DMS53 treated with DMSO at 0.1 percent for 48 hours (cell line): ENCODE data around the gene LYPD8.

Experiments
- DNase-seq: peaks from one replicate; lab custom pipeline; 2025; ENCODE audit not compliant: unreplicated experiment; lab: John Stamatoyannopoulos, UW

The LYPD8 gene

DNA sequence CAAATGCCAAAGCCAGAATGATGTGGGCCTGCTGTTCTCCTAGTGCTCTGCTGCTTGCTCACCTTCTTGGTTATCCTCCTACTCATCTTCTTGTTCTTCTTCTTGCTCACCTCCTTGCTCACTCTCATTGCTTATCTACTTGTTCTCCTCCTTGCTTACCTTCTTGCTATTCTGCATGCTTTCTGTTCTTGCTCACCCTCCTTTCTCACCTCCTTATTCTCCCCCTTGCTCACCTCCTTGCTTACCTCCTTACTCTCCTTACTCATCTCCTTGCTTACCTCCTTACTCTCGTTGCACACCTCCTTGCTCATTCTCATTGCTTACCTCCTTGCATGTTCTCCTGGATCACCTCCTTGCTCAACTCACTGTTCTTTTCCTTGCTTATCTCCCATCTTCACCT lies 52.8 kb downstream of the LYPD8 start, which contains the start of gene OR14I1:
Gene OR14I1 (minus strand): TSS at position 53 of the 400 bp plus-strand sequence.
- no peak for DNase-seq

DNA sequence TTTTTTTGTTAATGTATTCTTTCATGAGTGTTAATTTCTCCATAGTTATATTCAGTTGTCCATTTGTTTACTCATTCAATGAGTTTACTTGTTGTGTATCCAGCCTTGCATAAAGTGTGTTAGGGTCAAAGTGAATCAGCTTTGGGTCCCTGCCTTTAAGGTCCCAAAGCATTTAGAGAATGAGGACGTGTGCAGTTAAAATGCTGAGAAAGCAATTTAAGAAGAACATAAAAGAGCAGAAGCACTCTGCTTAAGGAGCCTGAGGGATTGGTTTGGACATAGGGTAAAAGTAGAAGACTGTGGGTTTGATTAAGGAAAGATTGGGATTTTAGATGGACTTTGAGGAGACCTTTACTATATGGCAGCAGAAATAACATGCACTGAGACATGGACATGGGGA lies 56.5 kb downstream of the LYPD8 start:
- no peak for DNase-seq

- DNase-seq: no peak
Observed at GRCh38 chr1:248697907-248698306, 57.7 kb downstream of the LYPD8 start.

DNA sequence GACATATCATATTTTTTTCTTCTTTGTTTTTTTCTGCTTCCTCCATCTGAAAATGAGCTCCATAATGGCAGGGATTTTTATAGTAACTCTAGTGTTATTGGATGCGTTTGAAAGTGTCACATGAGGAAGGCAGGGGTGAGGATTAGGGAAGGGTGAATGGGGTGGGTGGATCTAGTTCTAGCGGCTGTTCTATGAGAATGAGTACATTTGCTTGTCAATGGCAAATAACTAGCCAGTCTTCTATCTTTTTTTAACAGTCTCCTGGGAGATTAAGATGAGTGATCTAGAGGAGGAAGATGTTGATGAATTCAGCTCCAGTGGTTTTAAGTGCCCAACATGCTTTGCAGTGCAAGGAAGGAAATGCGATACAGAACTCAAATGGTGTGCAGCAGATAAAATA lies 58.8 kb downstream of the LYPD8 start:
- no peak for DNase-seq

DNA sequence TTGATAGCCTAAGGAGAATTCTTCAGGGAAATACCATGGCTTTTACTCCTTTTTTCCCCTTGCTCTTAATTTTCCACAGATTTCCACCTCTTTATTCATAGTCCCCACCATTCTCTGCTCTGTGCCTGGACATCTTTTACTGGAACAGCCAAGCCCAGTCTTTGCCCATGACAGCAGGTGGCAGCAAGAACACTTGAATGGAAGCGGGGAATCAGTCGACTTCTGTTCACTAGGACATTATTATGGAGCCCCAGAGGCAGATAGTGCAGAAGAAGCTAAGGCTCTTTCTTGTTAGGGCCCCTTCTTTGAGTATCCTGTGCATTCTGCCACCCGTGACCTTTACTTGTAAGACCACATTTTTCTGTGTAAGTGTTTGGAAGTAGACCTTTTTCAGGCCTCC lies 59.3 kb downstream of the LYPD8 start:
- DNase-seq: peak; percentile 75

GRCh38 chr1:248695451-248696132 lies 60.0 kb downstream of the LYPD8 start:
- DNase-seq: no peak

DNA sequence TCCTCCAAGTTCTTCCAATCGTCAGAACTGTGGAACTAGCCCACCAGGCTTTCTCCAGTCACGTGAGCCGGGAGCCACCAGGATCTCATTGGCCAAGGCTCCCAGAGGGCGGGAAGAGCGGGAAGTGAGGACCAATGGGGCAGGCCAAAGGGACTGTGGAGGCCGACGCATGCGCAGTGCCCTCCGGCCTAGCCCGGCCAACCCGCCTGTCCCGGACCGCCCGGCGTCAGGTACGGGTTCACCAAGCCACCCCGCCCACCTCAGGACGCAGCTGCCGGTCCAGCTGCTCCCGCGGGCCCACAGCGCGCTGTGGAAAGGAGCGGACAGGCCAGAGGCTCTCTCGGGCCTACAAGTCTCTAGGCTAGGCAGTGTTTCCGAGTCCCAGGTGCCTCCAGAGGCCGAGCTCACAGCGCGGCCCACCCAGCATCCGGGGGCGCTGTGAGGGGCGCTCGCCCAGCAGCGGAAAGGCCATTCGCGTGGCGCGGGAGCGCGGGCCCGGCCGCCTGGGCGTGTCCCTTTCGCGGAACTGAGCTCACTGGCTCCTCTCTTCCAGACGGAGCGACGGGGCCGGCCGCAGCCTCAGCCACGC lies 63.9 kb downstream of the LYPD8 start:
- no peak for DNase-seq
